OCI-LY7 (cell line): ENCODE data around the gene ABCA8.

Source experiments
- CTCF ChIP-seq: fragments of 200-600 bp; sonication (generic); conservative IDR thresholded peaks from 2 replicates; pipeline ENCODE4 v1.5.1; 2014; ENCODE audit warnings: mild to moderate bottlenecking, antibody characterized with exemption, low read length, moderate library complexity, mixed read lengths
- EZH2phosphoT487 ChIP-seq: fragments of 200-600 bp; sonication (generic); IDR thresholded peaks from 2 replicates; pipeline ENCODE4 v1.6.1; 2018; ENCODE audit warnings: low read depth, borderline replicate concordance, mild to moderate bottlenecking, mixed run types, antibody characterized with exemption, low read length, moderate library complexity, mixed read lengths

GRCh38 chr17:68847711-68848110 is 107.5 kb downstream of the ABCA8 start:
- TF ChIP-seq CTCF (no peak), EZH2phosphoT487 (no peak)
